ENCODE measurements around the gene GIMAP6.
"Not testable (repeated sequence)": the region's sequence is repeated elsewhere in the genome, so short reads cannot be mapped to it uniquely, and the experiment has no call there.

GIMAP6 gene

GRCh38 chr7:150675714-150676113, 43.5 kb upstream of the GIMAP6 start:
- Histone ChIP-seq H3K4me1 (ENCODE audit: control insufficient read depth, low read depth, low read length) (no peaks in the 10 kb centered on the region), H3K18ac (ENCODE audit: low read length) (no peak overlapping the region), H3K79me1 (ENCODE audit: low read length) (no peaks in the 10 kb centered on the region), H3K27me3 (ENCODE audit: insufficient read depth, low read length, poor library complexity) (no peaks in the 10 kb centered on the region), H2BK120ac (ENCODE audit: low read depth, low read length) (no peak overlapping the region), H4K8ac (ENCODE audit: low read depth, low read length) (no peak overlapping the region), H3K79me2 (ENCODE audit: control insufficient read depth, insufficient read depth, low read length) (no peaks in the 10 kb centered on the region), H2BK15ac (replicated peaks; ENCODE audit: low read depth) (no peak overlapping the region), H2BK5ac (ENCODE audit: low read length) (no peak overlapping the region), H3K4me2 (ENCODE audit: low read length) (no peak overlapping the region), H4K5ac (ENCODE audit: low read length) (no peak overlapping the region), H3K4me3 (ENCODE audit: low read length) (no peak overlapping the region), H3K23ac (ENCODE audit: low read length) (no peak overlapping the region), H3K4ac (ENCODE audit: low read depth, low read length) (no peak overlapping the region), H3K9ac (ENCODE audit: low read length) (no peak overlapping the region), H2AK5ac (ENCODE audit: low read length) (no peak overlapping the region), H3K36me3 (ENCODE audit: control insufficient read depth, insufficient read depth, low read length) (no peaks in the 10 kb centered on the region), H3K27ac (ENCODE audit: low read depth, low read length) (no peak overlapping the region), H3K56ac (ENCODE audit: low read length) (no peak overlapping the region)
- no CpG with 5 or more reads among the region's 2 CpGs for WGBS (ENCODE audit: extremely low coverage, insufficient coverage, low lambda C conversion rate)
- DNase-seq, result no peak

DNA sequence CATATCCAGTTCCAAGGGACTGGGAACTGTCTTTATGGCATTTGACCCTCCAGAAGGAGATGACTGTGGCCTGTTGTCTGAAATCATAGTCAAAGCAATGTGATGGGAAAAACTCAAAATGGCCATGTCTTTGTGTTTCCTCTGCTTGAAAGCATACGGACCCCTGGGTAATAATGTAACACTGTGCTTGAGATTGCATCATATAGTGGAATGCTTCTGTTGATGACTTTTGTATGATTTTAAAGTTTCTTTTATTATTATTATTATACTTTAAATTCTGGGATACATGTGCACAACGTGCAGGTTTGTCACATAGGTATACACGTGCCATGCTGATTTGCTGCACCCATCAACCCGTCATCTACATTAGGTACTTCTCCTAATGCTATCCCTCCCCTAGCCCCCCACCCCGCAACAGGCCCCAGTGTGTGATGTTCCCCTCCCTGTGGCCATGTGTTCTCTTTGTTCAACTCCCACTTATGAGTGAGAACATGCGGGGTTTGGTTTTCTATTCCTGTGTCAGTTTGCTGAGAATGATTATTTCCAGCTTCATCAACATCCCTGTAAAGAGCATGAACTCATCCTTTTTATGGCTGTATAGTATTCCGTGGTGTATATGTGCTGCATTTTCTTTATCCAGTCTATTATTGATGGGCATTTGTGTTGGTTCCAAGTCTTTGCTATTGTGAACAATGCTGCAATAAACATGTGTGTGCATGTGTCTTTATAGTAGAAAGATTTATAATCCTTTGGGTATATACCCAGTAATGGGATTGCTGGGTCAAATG, 39.8 kb upstream of the GIMAP6 start:
- not testable (repeated sequence) for H2BK5ac ChIP-seq (ENCODE audit: low read length); H2BK120ac ChIP-seq (ENCODE audit: low read depth, low read length); H3K4ac ChIP-seq (ENCODE audit: low read depth, low read length); H3K27ac ChIP-seq (ENCODE audit: low read depth, low read length); H2BK15ac ChIP-seq (replicated peaks; ENCODE audit: low read depth); H3K4me3 ChIP-seq (ENCODE audit: low read length); H3K23ac ChIP-seq (ENCODE audit: low read length); H3K9ac ChIP-seq (ENCODE audit: low read length); H3K79me1 ChIP-seq (ENCODE audit: low read length); DNase-seq; H2AK5ac ChIP-seq (ENCODE audit: low read length); H3K27me3 ChIP-seq (ENCODE audit: insufficient read depth, low read length, poor library complexity); H3K18ac ChIP-seq (ENCODE audit: low read length); H3K56ac ChIP-seq (ENCODE audit: low read length); H4K8ac ChIP-seq (ENCODE audit: low read depth, low read length); H3K79me2 ChIP-seq (ENCODE audit: control insufficient read depth, insufficient read depth, low read length); H3K4me1 ChIP-seq (ENCODE audit: control insufficient read depth, low read depth, low read length); H4K5ac ChIP-seq (ENCODE audit: low read length); H3K4me2 ChIP-seq (ENCODE audit: low read length); H3K36me3 ChIP-seq (ENCODE audit: control insufficient read depth, insufficient read depth, low read length)
- no CpG with 5 or more reads among the region's 7 CpGs for WGBS (ENCODE audit: extremely low coverage, insufficient coverage, low lambda C conversion rate)

DNA sequence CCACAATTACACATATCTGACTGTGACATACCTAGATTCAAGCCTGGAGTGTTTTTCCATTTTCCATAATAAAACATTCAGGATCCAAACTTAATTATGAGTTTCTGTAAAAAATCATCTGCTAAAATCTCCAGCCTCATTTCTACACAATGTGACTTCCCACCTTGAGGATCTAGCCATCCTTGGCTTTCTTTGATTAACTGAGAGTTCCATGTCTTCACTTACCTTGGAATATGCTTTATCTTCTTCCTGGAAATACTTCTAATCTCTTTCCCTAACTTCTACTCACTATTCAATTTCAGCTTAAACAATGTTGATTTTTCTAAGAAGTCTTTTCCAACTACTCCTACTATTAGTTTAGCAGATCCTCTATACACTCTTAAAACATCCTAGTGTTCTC, 36.8 kb upstream of the GIMAP6 start:
- Histone ChIP-seq H3K79me2 (ENCODE audit: control insufficient read depth, insufficient read depth, low read length) (no peaks in the 10 kb centered on the region), H2AK5ac (ENCODE audit: low read length) (no peak overlapping the region), H3K79me1 (ENCODE audit: low read length) (no peaks in the 10 kb centered on the region), H3K18ac (ENCODE audit: low read length) (no peak overlapping the region), H3K23ac (ENCODE audit: low read length) (no peak overlapping the region), H3K27me3 (ENCODE audit: insufficient read depth, low read length, poor library complexity) (no peaks in the 10 kb centered on the region), H3K27ac (ENCODE audit: low read depth, low read length) (no peak overlapping the region), H3K9ac (ENCODE audit: low read length) (no peak overlapping the region), H3K4ac (ENCODE audit: low read depth, low read length) (no peak overlapping the region), H4K5ac (ENCODE audit: low read length) (no peak overlapping the region), H4K8ac (ENCODE audit: low read depth, low read length) (no peak overlapping the region), H3K4me1 (ENCODE audit: control insufficient read depth, low read depth, low read length) (no peaks in the 10 kb centered on the region), H2BK15ac (replicated peaks; ENCODE audit: low read depth) (no peak overlapping the region), H3K4me2 (ENCODE audit: low read length) (no peak overlapping the region), H2BK120ac (ENCODE audit: low read depth, low read length) (no peak overlapping the region), H2BK5ac (ENCODE audit: low read length) (no peak overlapping the region), H3K36me3 (ENCODE audit: control insufficient read depth, insufficient read depth, low read length) (no peaks in the 10 kb centered on the region), H3K56ac (ENCODE audit: low read length) (no peak overlapping the region), H3K4me3 (ENCODE audit: low read length) (no peak overlapping the region)
- no peak for DNase-seq

- H3K4ac ChIP-seq (ENCODE audit: low read depth, low read length), result no peak overlapping the region
- H3K4me1 ChIP-seq (ENCODE audit: control insufficient read depth, low read depth, low read length), result no peaks in the 10 kb centered on the region
- no peaks in the 10 kb centered on the region for H3K36me3 ChIP-seq (ENCODE audit: control insufficient read depth, insufficient read depth, low read length)
- no peak overlapping the region for H3K4me2 ChIP-seq (ENCODE audit: low read length)
- no peaks in the 10 kb centered on the region for H3K79me2 ChIP-seq (ENCODE audit: control insufficient read depth, insufficient read depth, low read length)
- no peak overlapping the region for H2BK5ac ChIP-seq (ENCODE audit: low read length)
- no peak overlapping the region for H4K8ac ChIP-seq (ENCODE audit: low read depth, low read length)
- no peaks in the 10 kb centered on the region for H3K79me1 ChIP-seq (ENCODE audit: low read length)
- no peak overlapping the region for H3K23ac ChIP-seq (ENCODE audit: low read length)
- no peak overlapping the region for H2BK15ac ChIP-seq (replicated peaks; ENCODE audit: low read depth)
- no peak overlapping the region for H3K56ac ChIP-seq (ENCODE audit: low read length)
- no peaks in the 10 kb centered on the region for H3K27me3 ChIP-seq (ENCODE audit: insufficient read depth, low read length, poor library complexity)
- DNase-seq, result no peak
- H3K27ac ChIP-seq (ENCODE audit: low read depth, low read length), result no peak overlapping the region
- H2AK5ac ChIP-seq (ENCODE audit: low read length), result no peak overlapping the region
- H4K5ac ChIP-seq (ENCODE audit: low read length), result no peak overlapping the region
- H3K9ac ChIP-seq (ENCODE audit: low read length), result no peak overlapping the region
- H3K18ac ChIP-seq (ENCODE audit: low read length), result no peak overlapping the region
- H3K4me3 ChIP-seq (ENCODE audit: low read length), result no peak overlapping the region
- WGBS (ENCODE audit: extremely low coverage, insufficient coverage, low lambda C conversion rate), result no CpG with 5 or more reads among the region's 1 CpG
- H2BK120ac ChIP-seq (ENCODE audit: low read depth, low read length), result no peak overlapping the region
Observed at GRCh38 chr7:150668472-150668911, 36.3 kb upstream of the GIMAP6 start.

DNA sequence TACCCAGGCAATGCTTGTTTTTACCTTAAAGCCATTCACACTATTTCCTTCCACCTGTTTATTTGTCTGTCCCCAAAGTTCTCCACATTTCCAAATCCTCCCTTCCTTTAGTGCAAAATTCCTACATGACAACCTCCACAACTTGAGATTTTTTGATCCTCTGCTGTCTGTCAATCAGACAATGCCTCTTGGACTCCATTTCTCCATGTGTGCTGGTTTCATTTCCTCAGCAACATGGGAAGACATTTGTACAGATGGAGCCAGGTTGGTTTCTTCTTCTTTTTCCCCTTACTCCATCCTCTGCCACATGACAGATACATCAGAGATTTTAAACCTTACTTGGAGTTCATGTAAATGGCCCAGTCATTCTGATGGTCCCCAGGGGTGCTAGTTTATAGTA, 34.2 kb upstream of the GIMAP6 start:
- Histone ChIP-seq H3K79me2 (ENCODE audit: control insufficient read depth, insufficient read depth, low read length) (no peaks in the 10 kb centered on the region), H3K18ac (ENCODE audit: low read length) (no peak overlapping the region), H2AK5ac (ENCODE audit: low read length) (no peak overlapping the region), H2BK5ac (ENCODE audit: low read length) (no peak overlapping the region), H3K23ac (ENCODE audit: low read length) (no peak overlapping the region), H4K5ac (ENCODE audit: low read length) (no peak overlapping the region), H3K79me1 (ENCODE audit: low read length) (no peaks in the 10 kb centered on the region), H3K27me3 (ENCODE audit: insufficient read depth, low read length, poor library complexity) (no peaks in the 10 kb centered on the region), H3K4me1 (ENCODE audit: control insufficient read depth, low read depth, low read length) (no peaks in the 10 kb centered on the region), H3K27ac (ENCODE audit: low read depth, low read length) (no peak overlapping the region), H3K4ac (ENCODE audit: low read depth, low read length) (no peak overlapping the region), H3K56ac (ENCODE audit: low read length) (no peak overlapping the region), H2BK15ac (replicated peaks; ENCODE audit: low read depth) (no peak overlapping the region), H2BK120ac (ENCODE audit: low read depth, low read length) (no peak overlapping the region), H4K8ac (ENCODE audit: low read depth, low read length) (no peak overlapping the region), H3K9ac (ENCODE audit: low read length) (no peak overlapping the region), H3K36me3 (ENCODE audit: control insufficient read depth, insufficient read depth, low read length) (no peaks in the 10 kb centered on the region), H3K4me3 (ENCODE audit: low read length) (no peak overlapping the region), H3K4me2 (ENCODE audit: low read length) (no peak overlapping the region)
- no peak for DNase-seq

DNA sequence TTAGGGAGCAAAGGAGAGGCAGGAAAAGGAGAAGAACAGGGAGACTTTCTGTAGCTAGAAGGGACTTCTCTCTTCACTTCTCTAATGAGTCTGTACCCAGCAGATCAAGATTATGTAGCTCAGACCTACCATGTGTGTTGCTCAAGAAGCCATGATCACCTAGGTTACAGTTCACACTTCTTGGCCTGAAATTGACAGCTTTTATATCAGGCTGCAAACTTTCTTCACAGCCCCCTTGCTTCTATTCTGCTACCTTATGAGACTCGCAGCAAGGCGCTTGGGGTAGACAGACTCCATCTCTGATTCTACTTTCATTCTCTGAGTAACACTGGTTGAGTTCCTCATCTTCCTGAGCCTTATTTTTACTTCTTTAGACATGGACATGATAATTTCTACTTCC, 33.7 kb upstream of the GIMAP6 start:
- Histone ChIP-seq H3K4ac (ENCODE audit: low read depth, low read length) (no peak overlapping the region), H3K4me3 (ENCODE audit: low read length) (no peak overlapping the region), H3K27ac (ENCODE audit: low read depth, low read length) (no peak overlapping the region), H2BK15ac (replicated peaks; ENCODE audit: low read depth) (no peak overlapping the region), H3K56ac (ENCODE audit: low read length) (no peak overlapping the region), H3K27me3 (ENCODE audit: insufficient read depth, low read length, poor library complexity) (no peaks in the 10 kb centered on the region), H2AK5ac (ENCODE audit: low read length) (no peak overlapping the region), H3K79me2 (ENCODE audit: control insufficient read depth, insufficient read depth, low read length) (no peaks in the 10 kb centered on the region), H3K36me3 (ENCODE audit: control insufficient read depth, insufficient read depth, low read length) (no peaks in the 10 kb centered on the region), H3K4me2 (ENCODE audit: low read length) (no peak overlapping the region), H4K5ac (ENCODE audit: low read length) (no peak overlapping the region), H3K18ac (ENCODE audit: low read length) (no peak overlapping the region), H3K4me1 (ENCODE audit: control insufficient read depth, low read depth, low read length) (no peaks in the 10 kb centered on the region), H4K8ac (ENCODE audit: low read depth, low read length) (no peak overlapping the region), H2BK120ac (ENCODE audit: low read depth, low read length) (no peak overlapping the region), H2BK5ac (ENCODE audit: low read length) (no peak overlapping the region), H3K23ac (ENCODE audit: low read length) (no peak overlapping the region), H3K79me1 (ENCODE audit: low read length) (no peaks in the 10 kb centered on the region), H3K9ac (ENCODE audit: low read length) (no peak overlapping the region)
- DNase-seq, result no peak
- no CpG with 5 or more reads among the region's 2 CpGs for WGBS (ENCODE audit: extremely low coverage, insufficient coverage, low lambda C conversion rate)
